ENCODE data around the gene PRMT7. TPM values are rescaled to one million over a fixed set of nuclear protein-coding genes. Genes with fewer than 3 reads are reported as not detected.
A peak's percentile ranks its signal among the peaks of the same experiment; 100 is the strongest.

The PRMT7 gene
- total RNA-seq, 6 donors from 2014 or later: 26.9 to 166 (median 38.8) TPM

DNA sequence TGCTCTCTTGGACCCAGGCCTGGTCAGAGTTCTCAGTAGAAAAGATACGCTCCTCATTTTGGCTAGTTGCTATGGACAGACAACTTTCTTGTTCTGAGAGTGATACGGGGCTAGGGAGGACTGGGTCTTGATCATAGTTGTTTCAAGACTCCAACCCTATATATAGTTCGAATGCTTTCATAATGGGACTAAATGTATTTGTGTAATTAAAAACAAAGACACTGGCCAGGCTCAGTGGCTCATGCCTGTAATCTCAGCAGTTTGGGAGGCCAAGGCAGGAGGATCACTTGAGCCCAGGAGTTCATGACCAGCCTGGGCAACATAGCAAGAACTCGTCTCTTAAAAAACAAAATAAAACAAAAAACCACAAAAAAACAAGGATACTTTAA lies 28.8 kb upstream of the PRMT7 start:
- peaks cover 17 to 55% (median 45%) of the 10 kb centered on the region in 4 donors for H3K4me1 ChIP-seq
- H3K27me3 ChIP-seq: no peaks in the 10 kb centered on the region
- H3K27ac ChIP-seq: no peak overlapping the region

GRCh38 chr16:68283346-68283745 lies 27.5 kb upstream of the PRMT7 start:
- no peak for ATAC-seq (ENCODE audit: low FRiP score in 2 of 2)
- H3K27me3 ChIP-seq: no peaks in the 10 kb centered on the region
- 57 to 65% methylated on average over 5 of the region's 5 CpGs for WGBS, 2 donors

More for the DNA sequence above, 28.8 kb upstream of the PRMT7 start:
- ATAC-seq (ENCODE audit: low FRiP score in 2 of 2): no peak
- Histone ChIP-seq H3K9me3 (no peaks in the 10 kb centered on the region), H3K4me3 (no peak overlapping the region), H3K36me3 (peaks cover 0 to 23% (median 7%) of the 10 kb centered on the region in 4 donors)
- WGBS, 2 donors: 79 to 97% methylated on average over 4 of the region's 4 CpGs
- TF ChIP-seq CTCF (IDR thresholded peaks at IDR 0.05) (no peak), POLR2A (IDR thresholded peaks at IDR 0.05) (no peak), EP300 (IDR thresholded peaks at IDR 0.05) (no peak), POLR2AphosphoS5 (IDR thresholded peaks at IDR 0.05) (no peak)
- DNase-seq: no peak

DNA sequence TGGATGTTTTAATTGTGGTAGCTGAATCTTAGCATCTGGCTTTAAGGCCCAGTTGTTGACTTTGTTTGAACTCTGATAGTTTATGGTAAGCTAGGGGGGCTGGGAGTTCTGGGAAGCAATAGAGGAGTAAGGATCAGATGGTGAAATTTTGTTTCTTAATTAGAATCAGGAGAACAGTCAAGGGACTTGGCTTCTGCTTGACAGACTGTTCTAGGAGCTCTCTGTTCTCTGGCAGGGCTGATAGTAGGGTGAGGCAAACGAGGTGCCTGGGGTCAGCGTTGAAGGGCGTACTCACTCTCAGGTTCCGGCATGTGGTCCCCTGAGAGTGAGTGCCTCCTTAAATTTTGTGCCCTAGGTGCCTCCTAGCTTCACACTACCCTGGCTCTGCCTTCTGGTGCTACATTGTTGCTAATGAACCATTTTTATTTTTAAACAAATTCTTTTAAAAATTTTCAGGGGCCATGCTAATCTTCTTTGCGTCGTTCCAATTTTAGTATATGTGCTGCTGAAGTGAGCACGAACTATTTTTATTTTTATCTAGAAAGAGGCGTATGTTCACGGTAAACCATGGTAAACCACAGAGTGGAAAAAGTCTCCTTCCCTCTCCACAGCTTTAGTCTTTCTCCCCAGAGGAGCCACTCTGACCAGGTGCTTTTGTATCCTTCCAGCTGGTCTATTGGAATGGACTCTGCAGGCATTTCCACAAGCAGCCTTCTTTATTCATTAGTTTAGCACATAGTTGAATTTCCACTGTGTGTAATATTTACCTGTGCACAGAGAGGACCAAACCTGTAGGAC lies 26.8 kb upstream of the PRMT7 start:
- 75 to 78% methylated on average over 9 of the region's 9 CpGs for WGBS, 2 donors
- Histone ChIP-seq H3K27me3 (no peaks in the 10 kb centered on the region), H3K36me3 (peaks cover 0 to 20% (median 9%) of the 10 kb centered on the region in 4 donors), H3K27ac (peak overlapping the region in 3 of 4 donors; percentile 23 to 65 (median 57)), H3K9me3 (no peaks in the 10 kb centered on the region), H3K4me1 (peaks cover 17 to 62% (median 53%) of the 10 kb centered on the region in 4 donors), H3K4me3 (no peak overlapping the region)
- DNase-seq: no peak
- ATAC-seq (ENCODE audit: low FRiP score in 2 of 2): peak in 1 of 2 donors; percentile 14
- TF ChIP-seq EP300 (IDR thresholded peaks at IDR 0.05) (no peak), POLR2AphosphoS5 (IDR thresholded peaks at IDR 0.05) (no peak), POLR2A (IDR thresholded peaks at IDR 0.05) (no peak), CTCF (IDR thresholded peaks at IDR 0.05) (no peak)

More at GRCh38 chr16:68283346-68283745, 27.5 kb upstream of the PRMT7 start:
- H3K9me3 ChIP-seq: no peaks in the 10 kb centered on the region
- H3K4me3 ChIP-seq: no peak overlapping the region
- peak overlapping the region in 3 of 4 donors; percentile 7 to 65 (median 23) for H3K27ac ChIP-seq
- H3K36me3 ChIP-seq: peaks cover 0 to 19% (median 8%) of the 10 kb centered on the region in 4 donors
- no peak for TF ChIP-seq EP300 (IDR thresholded peaks at IDR 0.05)
- TF ChIP-seq CTCF (IDR thresholded peaks at IDR 0.05): no peak
- peaks cover 17 to 61% (median 52%) of the 10 kb centered on the region in 4 donors for H3K4me1 ChIP-seq
- no peak for DNase-seq

DNA sequence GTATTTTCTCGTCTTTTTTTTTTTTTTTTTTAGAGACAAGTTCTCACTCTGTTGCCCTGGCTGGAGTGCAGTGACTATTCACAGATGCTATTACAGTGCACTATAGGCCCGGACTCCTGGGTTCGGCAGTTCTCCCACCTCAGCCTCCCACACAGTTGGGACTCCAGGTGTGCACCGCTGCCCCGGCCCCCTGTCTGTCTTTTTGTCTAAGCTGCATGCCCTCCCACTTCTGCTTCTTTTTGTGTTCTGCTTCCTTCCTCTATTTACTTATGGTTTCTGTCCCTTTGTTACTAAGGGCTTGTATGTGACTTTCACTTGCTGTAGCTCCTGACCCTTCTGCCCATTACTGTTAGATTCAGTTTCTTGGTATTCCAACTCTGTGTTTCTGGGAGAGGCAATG lies 26.0 kb upstream of the PRMT7 start:
- TF ChIP-seq POLR2A (IDR thresholded peaks at IDR 0.05): no peak
- no peak for TF ChIP-seq EP300 (IDR thresholded peaks at IDR 0.05)
- no peak for TF ChIP-seq POLR2AphosphoS5 (IDR thresholded peaks at IDR 0.05)
- TF ChIP-seq CTCF (IDR thresholded peaks at IDR 0.05): no peak
- H3K27me3 ChIP-seq: no peaks in the 10 kb centered on the region
- H3K9me3 ChIP-seq: no peaks in the 10 kb centered on the region
- no peak overlapping the region for H3K4me3 ChIP-seq
- peaks cover 0 to 24% (median 9%) of the 10 kb centered on the region in 4 donors for H3K36me3 ChIP-seq
- DNase-seq: no peak
- H3K4me1 ChIP-seq: peaks cover 26 to 64% (median 59%) of the 10 kb centered on the region in 4 donors
- peak overlapping the region in 3 of 4 donors; percentile 52 to 65 (median 57) for H3K27ac ChIP-seq
- ATAC-seq (ENCODE audit: low FRiP score in 2 of 2): peak in 1 of 2 donors; percentile 14
- 27 to 35% methylated on average over 5 of the region's 5 CpGs for WGBS, 2 donors

Data from upper lobe of left lung (tissue), 6 donors.